Measurements from ENCODE around the gene DHRS2. TPM values are rescaled to one million over a fixed set of nuclear protein-coding genes. Genes with fewer than 3 reads are reported as not detected.
A peak's percentile ranks its signal among the peaks of the same experiment; 100 is the strongest.

The DHRS2 gene
- total and polyA plus RNA-seq, 2 of the 13 experiments (the other 11 are each of a cell fraction or from before 2014, with no cell fraction given): 1,621 to 3,021 TPM

- no peak; the same call in 1 of the 2 replicates for TF ChIP-seq KDM5A (IDR thresholded peaks at IDR 0.05; ENCODE audit: borderline replicate concordance, low read length)
- peak; percentile 88 for TF ChIP-seq MEIS1 (CRISPR knock-in tag; IDR thresholded peaks at IDR 0.05; ENCODE audit: borderline replicate concordance)
- TF ChIP-seq SMAD9 (CRISPR knock-in tag; IDR thresholded peaks at IDR 0.05): no peak
- TF ChIP-seq NRL (CRISPR knock-in tag; IDR thresholded peaks at IDR 0.05; ENCODE audit: borderline replicate concordance): no peak
- TF ChIP-seq MAFF (IDR thresholded peaks at IDR 0.05; ENCODE audit: low read depth, low read length): no peak
- no peak for TF ChIP-seq MEIS2 (CRISPR knock-in tag; IDR thresholded peaks at IDR 0.05)
- TF ChIP-seq NR2F1 (CRISPR knock-in tag; IDR thresholded peaks at IDR 0.05): peak; percentile 53 to 55; a peak in 3 of 4 replicates
- no peak for TF ChIP-seq ZFY (CRISPR knock-in tag; IDR thresholded peaks at IDR 0.05)
- TF ChIP-seq NFKB2 (CRISPR knock-in tag; IDR thresholded peaks at IDR 0.05; ENCODE audit: borderline replicate concordance): no peak
- TF ChIP-seq ZSCAN21 (CRISPR knock-in tag; IDR thresholded peaks at IDR 0.05; ENCODE audit: borderline replicate concordance): no peak
- no peak for TF ChIP-seq ZNF207 (IDR thresholded peaks at IDR 0.05; ENCODE audit: borderline replicate concordance)
- peak; percentile 98 for TF ChIP-seq CHD4 (IDR thresholded peaks at IDR 0.05; ENCODE audit: borderline replicate concordance, low read length)
- TF ChIP-seq FOXP1 (IDR thresholded peaks at IDR 0.05): 0 out of 2 replicates have a peak, but pooled peaks have one; percentile 44
- peak; percentile 91 for TF ChIP-seq FOXP1 (CRISPR knock-in tag; IDR thresholded peaks at IDR 0.05)
- TF ChIP-seq PHF21A (CRISPR knock-in tag; IDR thresholded peaks at IDR 0.05): peak; percentile 81
- TF ChIP-seq NFAT5 (CRISPR knock-in tag; IDR thresholded peaks at IDR 0.05): no peak
- no peak for TF ChIP-seq ZNF781 (CRISPR knock-in tag; IDR thresholded peaks at IDR 0.05; ENCODE audit: borderline replicate concordance, not compliant biosample characterization)
- TF ChIP-seq SNAPC4 (CRISPR knock-in tag; IDR thresholded peaks at IDR 0.05): no peak
These were observed 22.7 kb upstream of the DHRS2 start (continued) for GRCh38 chr14:23613242-23614070.

Data from HepG2 (cell line).